Liver (tissue), 9 donors: ENCODE results near the gene PKP1. TPM values are rescaled to one million over a fixed set of nuclear protein-coding genes. Genes with fewer than 3 reads are reported as not detected.

ENCODE experiments used
- DNase-seq: peaks from one replicate; pipeline ENCODE4 v3.0.0-alpha.2; 2017; ENCODE audit warnings: low spot score
- H3K27ac ChIP-seq, 2 donors: one replicate each; pipeline ENCODE4 v1.7.0; 2013; ENCODE audit warnings: inconsistent platforms in 2 of 2, low read length in 2 of 2, control low read depth in 1 of 2, low read depth in 1 of 2, mild to moderate bottlenecking in 1 of 2
- H3K27me3 ChIP-seq, 4 donors: one replicate each; pipeline versions ENCODE4 v1.6.1 to v1.7.0; 2013; ENCODE audit warnings: low read length in 3 of 4, inconsistent platforms in 1 of 4, mild to moderate bottlenecking in 1 of 4, moderate library complexity in 1 of 4; ENCODE audit not compliant: control insufficient read depth in 4 of 4, insufficient read depth in 4 of 4
- H3K36me3 ChIP-seq, 4 donors: one replicate each; pipeline versions ENCODE4 v1.6.1 to v1.7.0; 2013; ENCODE audit warnings: low read length in 3 of 4, mild to moderate bottlenecking in 3 of 4, low read depth in 1 of 4, moderate library complexity in 1 of 4; ENCODE audit not compliant: control insufficient read depth in 4 of 4, insufficient read depth in 3 of 4
- H3K4me1 ChIP-seq, 4 donors: one replicate each; pipeline versions ENCODE4 v1.6.1 to v1.7.0; 2013; ENCODE audit warnings: low read length in 3 of 4, mild to moderate bottlenecking in 3 of 4, moderate library complexity in 1 of 4; ENCODE audit not compliant: control insufficient read depth in 4 of 4, insufficient read depth in 4 of 4
- H3K4me3 ChIP-seq, 3 donors: one replicate each; pipeline versions ENCODE4 v1.6.1 to v1.7.0; 2013; ENCODE audit warnings: low read length in 3 of 3, control low read depth in 1 of 3, low read depth in 1 of 3, mild to moderate bottlenecking in 1 of 3
- H3K9ac ChIP-seq, 2 donors: one replicate each; pipeline ENCODE4 v1.7.0; 2013; ENCODE audit warnings: low read length in 2 of 2, mild to moderate bottlenecking in 2 of 2, moderate library complexity in 2 of 2, control low read depth in 1 of 2, low read depth in 1 of 2
- H3K9me3 ChIP-seq, 4 donors: one replicate each; pipeline versions ENCODE4 v1.6.1 to v1.7.0; 2013; ENCODE audit warnings: low read length in 3 of 4; ENCODE audit not compliant: control insufficient read depth in 4 of 4
- EGR1 ChIP-seq, 2 donors: IDR thresholded peaks; 2 replicates each; pipeline ENCODE4 v1.6.1; 2016 to 2018; ENCODE audit warnings: antibody characterized with exemption in 2 of 2, low read depth in 2 of 2
- FOXA2 ChIP-seq: IDR thresholded peaks from 2 replicates; pipeline ENCODE4 v1.6.1; 2016; ENCODE audit warnings: antibody characterized with exemption
- GABPA ChIP-seq, 2 donors: IDR thresholded peaks in 1 of 2; conservative IDR thresholded peaks in 1 of 2; 2 replicates each; pipeline ENCODE4 v1.6.1; 2016; ENCODE audit warnings: antibody characterized with exemption in 2 of 2, mild to moderate bottlenecking in 1 of 2, moderate library complexity in 1 of 2
- HNF4A ChIP-seq, 2 donors: conservative IDR thresholded peaks; 2 replicates each; pipeline ENCODE4 v1.6.1; 2016; ENCODE audit warnings: antibody characterized with exemption in 2 of 2, mild to moderate bottlenecking in 2 of 2
- JUND ChIP-seq, 2 donors: IDR thresholded peaks; 2 replicates each; pipeline ENCODE4 v1.6.1; 2016; ENCODE audit warnings: antibody characterized with exemption in 2 of 2
- NR2F2 ChIP-seq: IDR thresholded peaks from 2 replicates; pipeline ENCODE4 v1.6.1; 2016; ENCODE audit warnings: antibody characterized with exemption
- SP1 ChIP-seq: IDR thresholded peaks from 2 replicates; pipeline ENCODE4 v1.6.1; 2018; ENCODE audit warnings: antibody characterized with exemption, mild to moderate bottlenecking
- WGBS: extraction: QIAGEN DNeasy Blood & Tissue Kit; methylation state at CpG from one replicate; pipeline ENCODE4 v1.1.7; 2013; 5-methylcytosine and 5-hydroxymethylcytosine counted together
- polyA plus RNA-seq, 2 donors: library from polyadenylated mRNA; stranded (reverse) in 1 of 2; unstranded in 1 of 2; fragments of 200-250 nt in 1 of 2; fragments of >200 nt in 1 of 2; fragmentation: Nextera tagmentation in 1 of 2; extraction: Ambion mirVana in 1 of 2; gene quantifications; one replicate each; pipeline versions ENCODE4 v1.2.1 to v1.2.3, GENCODE V29; 2013 to 2015
- total RNA-seq, 2 donors: library from RNA; depleted of rRNA; stranded (reverse); fragments of >200 nt; gene quantifications; one replicate each; pipeline ENCODE4 v1.2.3, GENCODE V29; 2014
- TF ChIP-seq, protein P1 (sequence below): IDR thresholded peaks from 2 replicates; pipeline ENCODE4 v1.6.1; 2016; ENCODE audit warnings: antibody characterized with exemption, mild to moderate bottlenecking
- TF ChIP-seq, protein P2 (sequence below): IDR thresholded peaks from 2 replicates; pipeline ENCODE4 v1.6.1; 2016; ENCODE audit warnings: antibody characterized with exemption
- TF ChIP-seq, protein P3 (sequence below): IDR thresholded peaks from 2 replicates; pipeline ENCODE4 v1.6.1; 2016; ENCODE audit warnings: antibody characterized with exemption
- donor health status: healthy.
- donor health status: healthy.
- donor health status: healthy.
- donor health status: healthy.
- donor health status: healthy.

PKP1 gene
- total and polyA plus RNA-seq, 4 donors = 0.01 TPM; not detected in 3

DNA sequence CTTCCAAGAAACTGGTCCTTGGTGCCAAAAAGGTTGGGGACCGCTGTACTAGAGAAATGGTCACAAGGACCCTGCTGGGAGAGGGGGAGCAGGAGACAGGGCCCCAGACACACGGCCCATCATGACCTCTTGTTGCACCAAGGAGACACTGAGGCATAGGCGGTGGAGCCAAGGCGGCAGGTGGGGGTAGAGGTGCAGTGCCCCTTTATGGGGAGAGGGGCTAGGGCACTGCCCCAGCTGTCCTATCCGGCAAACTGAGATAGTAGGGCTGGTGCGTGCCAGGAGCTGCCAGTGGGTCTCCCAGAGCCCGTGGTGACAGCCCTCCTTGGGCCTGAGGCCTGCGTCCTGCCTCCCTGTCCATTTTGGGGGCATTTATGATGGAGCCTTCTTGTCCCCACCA lies 73.9 kb downstream of the PKP1 start (continued):
- TF ChIP-seq, protein P1, sequence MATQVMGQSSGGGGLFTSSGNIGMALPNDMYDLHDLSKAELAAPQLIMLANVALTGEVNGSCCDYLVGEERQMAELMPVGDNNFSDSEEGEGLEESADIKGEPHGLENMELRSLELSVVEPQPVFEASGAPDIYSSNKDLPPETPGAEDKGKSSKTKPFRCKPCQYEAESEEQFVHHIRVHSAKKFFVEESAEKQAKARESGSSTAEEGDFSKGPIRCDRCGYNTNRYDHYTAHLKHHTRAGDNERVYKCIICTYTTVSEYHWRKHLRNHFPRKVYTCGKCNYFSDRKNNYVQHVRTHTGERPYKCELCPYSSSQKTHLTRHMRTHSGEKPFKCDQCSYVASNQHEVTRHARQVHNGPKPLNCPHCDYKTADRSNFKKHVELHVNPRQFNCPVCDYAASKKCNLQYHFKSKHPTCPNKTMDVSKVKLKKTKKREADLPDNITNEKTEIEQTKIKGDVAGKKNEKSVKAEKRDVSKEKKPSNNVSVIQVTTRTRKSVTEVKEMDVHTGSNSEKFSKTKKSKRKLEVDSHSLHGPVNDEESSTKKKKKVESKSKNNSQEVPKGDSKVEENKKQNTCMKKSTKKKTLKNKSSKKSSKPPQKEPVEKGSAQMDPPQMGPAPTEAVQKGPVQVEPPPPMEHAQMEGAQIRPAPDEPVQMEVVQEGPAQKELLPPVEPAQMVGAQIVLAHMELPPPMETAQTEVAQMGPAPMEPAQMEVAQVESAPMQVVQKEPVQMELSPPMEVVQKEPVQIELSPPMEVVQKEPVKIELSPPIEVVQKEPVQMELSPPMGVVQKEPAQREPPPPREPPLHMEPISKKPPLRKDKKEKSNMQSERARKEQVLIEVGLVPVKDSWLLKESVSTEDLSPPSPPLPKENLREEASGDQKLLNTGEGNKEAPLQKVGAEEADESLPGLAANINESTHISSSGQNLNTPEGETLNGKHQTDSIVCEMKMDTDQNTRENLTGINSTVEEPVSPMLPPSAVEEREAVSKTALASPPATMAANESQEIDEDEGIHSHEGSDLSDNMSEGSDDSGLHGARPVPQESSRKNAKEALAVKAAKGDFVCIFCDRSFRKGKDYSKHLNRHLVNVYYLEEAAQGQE = no peak
- TF ChIP-seq EGR1 (IDR thresholded peaks at IDR 0.05; ENCODE audit: low read depth in 2 of 2) = no peak
- TF ChIP-seq SP1 = no peak
- TF ChIP-seq GABPA (IDR thresholded peaks at IDR 0.05 in 1 of 2, conservative IDR thresholded peaks at IDR 0.05 in 1 of 2) = no peak
- TF ChIP-seq, protein P2, sequence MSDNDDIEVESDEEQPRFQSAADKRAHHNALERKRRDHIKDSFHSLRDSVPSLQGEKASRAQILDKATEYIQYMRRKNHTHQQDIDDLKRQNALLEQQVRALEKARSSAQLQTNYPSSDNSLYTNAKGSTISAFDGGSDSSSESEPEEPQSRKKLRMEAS = no peak
- TF ChIP-seq, protein P3, sequence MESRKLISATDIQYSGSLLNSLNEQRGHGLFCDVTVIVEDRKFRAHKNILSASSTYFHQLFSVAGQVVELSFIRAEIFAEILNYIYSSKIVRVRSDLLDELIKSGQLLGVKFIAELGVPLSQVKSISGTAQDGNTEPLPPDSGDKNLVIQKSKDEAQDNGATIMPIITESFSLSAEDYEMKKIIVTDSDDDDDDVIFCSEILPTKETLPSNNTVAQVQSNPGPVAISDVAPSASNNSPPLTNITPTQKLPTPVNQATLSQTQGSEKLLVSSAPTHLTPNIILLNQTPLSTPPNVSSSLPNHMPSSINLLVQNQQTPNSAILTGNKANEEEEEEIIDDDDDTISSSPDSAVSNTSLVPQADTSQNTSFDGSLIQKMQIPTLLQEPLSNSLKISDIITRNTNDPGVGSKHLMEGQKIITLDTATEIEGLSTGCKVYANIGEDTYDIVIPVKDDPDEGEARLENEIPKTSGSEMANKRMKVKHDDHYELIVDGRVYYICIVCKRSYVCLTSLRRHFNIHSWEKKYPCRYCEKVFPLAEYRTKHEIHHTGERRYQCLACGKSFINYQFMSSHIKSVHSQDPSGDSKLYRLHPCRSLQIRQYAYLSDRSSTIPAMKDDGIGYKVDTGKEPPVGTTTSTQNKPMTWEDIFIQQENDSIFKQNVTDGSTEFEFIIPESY = no peak
- no peak for TF ChIP-seq FOXA2
- no peak for TF ChIP-seq HNF4A (conservative IDR thresholded peaks at IDR 0.05)

GRCh38 chr1:201357636-201358348 lies 74.5 kb downstream of the PKP1 start:
- H3K9ac ChIP-seq = no peak overlapping the region
- no peaks in the 10 kb centered on the region for H3K4me1 ChIP-seq
- no peak overlapping the region for H3K4me3 ChIP-seq
- 81% methylated on average over 10 of the region's 10 CpGs for WGBS
- H3K27ac ChIP-seq = no peak overlapping the region
- H3K9me3 ChIP-seq = no peaks in the 10 kb centered on the region
- no peak for DNase-seq
- TF ChIP-seq JUND (IDR thresholded peaks at IDR 0.05) (no peak), NR2F2 (no peak)
- H3K36me3 ChIP-seq = no peaks in the 10 kb centered on the region
- H3K27me3 ChIP-seq = peaks cover 0 to 2% (median 0%) of the 10 kb centered on the region in 4 donors

- WGBS = 90% methylated on average over 4 of the region's 4 CpGs
- no peak for TF ChIP-seq SP1
- peaks cover 0 to 2% (median 0%) of the 10 kb centered on the region in 4 donors for H3K27me3 ChIP-seq
- no peak overlapping the region for H3K4me3 ChIP-seq
- H3K9ac ChIP-seq = no peak overlapping the region
- no peak for DNase-seq
- H3K9me3 ChIP-seq = no peaks in the 10 kb centered on the region
- no peaks in the 10 kb centered on the region for H3K36me3 ChIP-seq
- no peaks in the 10 kb centered on the region for H3K4me1 ChIP-seq
- H3K27ac ChIP-seq = no peak overlapping the region
Observed at GRCh38 chr1:201358596-201358995, 75.3 kb downstream of the PKP1 start.
